Stimulated activated memory B cell treated with anti-CD40 and anti-IgM and Interleukin-4, amounts not matched to agents 10 μg/mL and 1 μg/mL and 100 μg/mL, for 72 hours (primary cell): ENCODE data around the gene SLC2A14.
"Not testable (repeated sequence)": the region's sequence is repeated elsewhere in the genome, so short reads cannot be mapped to it uniquely, and the experiment has no call there.

ENCODE experiments used
- ATAC-seq: fragments of 150-1000 bp; cut with Tn5 transposase; 2 replicates; pipeline ENCODE4 v1.10.0; 2021
- H3K27ac Mint-ChIP-seq: one replicate; pipeline ENCODE4 v1.8.0; 2022; ENCODE audit warnings: mild to moderate bottlenecking, mixed read lengths
- H3K27me3 Mint-ChIP-seq: one replicate; pipeline ENCODE4 v1.8.0; 2022; ENCODE audit warnings: mixed read lengths
- H3K36me3 Mint-ChIP-seq: one replicate; pipeline ENCODE4 v1.8.0; 2022; ENCODE audit warnings: mixed read lengths
- H3K4me1 Mint-ChIP-seq: one replicate; pipeline ENCODE4 v1.8.0; 2022; ENCODE audit warnings: mixed read lengths
- H3K4me3 Mint-ChIP-seq: one replicate; pipeline ENCODE4 v1.8.0; 2022; ENCODE audit warnings: mild to moderate bottlenecking, moderate library complexity, mixed read lengths
- H3K9me3 Mint-ChIP-seq: one replicate; pipeline ENCODE4 v1.8.0; 2022; ENCODE audit warnings: mixed read lengths

The SLC2A14 gene

DNA sequence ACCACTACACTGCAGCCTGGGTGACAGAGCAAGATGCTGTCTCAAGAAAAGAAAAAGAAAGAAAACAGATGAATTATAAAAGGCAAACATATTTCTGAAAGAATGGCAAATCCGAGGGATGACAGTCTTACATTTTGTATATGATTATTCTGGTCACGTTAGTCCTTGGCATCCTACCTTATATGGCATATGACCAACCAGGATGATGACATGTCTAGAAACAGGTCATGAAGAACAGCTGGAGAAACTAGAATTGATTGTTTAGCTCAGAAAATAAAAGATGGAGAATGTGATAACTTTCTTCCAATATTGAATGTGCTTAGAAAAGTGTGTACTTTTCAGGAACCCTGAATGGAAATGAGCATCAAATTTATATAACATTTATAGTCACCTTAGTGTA is 19.2 kb downstream of the SLC2A14 start:
- Mint-ChIP-seq H3K9me3 (no peaks in the 10 kb centered on the region), H3K27ac (no peak overlapping the region), H3K27me3 (peaks cover 56% of the 10 kb centered on the region), H3K36me3 (no peaks in the 10 kb centered on the region), H3K4me1 (no peaks in the 10 kb centered on the region), H3K4me3 (no peak overlapping the region)
- no peak for ATAC-seq

DNA sequence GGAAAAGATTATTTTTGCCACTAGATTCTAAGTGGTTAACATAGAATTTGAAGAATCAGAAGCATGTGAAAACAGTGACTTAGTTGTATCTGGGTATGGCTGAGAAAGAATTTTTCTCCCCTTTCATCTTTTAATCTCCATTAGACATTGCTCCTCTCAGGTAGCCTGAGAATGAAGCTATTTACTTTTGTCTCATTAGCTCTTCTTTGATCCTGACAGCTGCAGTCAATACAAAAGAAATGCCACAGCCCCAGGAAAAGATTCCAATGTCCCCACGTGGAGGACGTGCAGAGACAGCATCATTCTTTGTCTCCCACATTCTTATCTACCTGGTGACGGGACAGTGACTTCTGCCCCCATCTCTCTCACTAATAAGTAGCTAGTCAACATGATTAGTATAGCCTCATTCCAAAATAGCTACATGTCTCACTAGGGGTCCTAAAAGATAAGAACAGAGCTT is 21.1 kb downstream of the SLC2A14 start:
- H3K4me3 Mint-ChIP-seq, H3K27ac Mint-ChIP-seq, H3K9me3 Mint-ChIP-seq, H3K36me3 Mint-ChIP-seq, ATAC-seq, H3K4me1 Mint-ChIP-seq: not testable (repeated sequence)
- H3K27me3 Mint-ChIP-seq, result peaks cover 59% of the 10 kb centered on the region

DNA sequence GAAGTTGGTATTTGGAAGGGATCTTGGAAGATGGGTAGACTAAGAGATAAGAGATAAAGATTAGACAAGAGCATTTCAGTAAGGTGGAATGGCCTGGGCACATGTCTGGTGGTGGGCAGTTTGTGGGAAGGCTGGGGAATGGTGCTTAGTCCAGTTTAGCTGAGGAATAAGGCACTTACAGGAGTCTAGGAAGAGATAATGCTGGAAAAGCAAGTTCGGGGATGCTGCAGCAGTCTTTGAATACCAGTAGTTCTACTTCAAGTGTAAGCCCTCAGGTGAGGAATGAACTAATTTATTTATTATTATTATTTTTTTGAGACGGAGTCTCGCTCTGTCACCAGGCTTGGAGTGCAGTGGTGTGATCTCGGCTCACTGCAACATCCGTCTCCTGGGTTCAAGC is 22.6 kb downstream of the SLC2A14 start:
- ATAC-seq, H3K4me3 Mint-ChIP-seq, H3K27ac Mint-ChIP-seq, H3K4me1 Mint-ChIP-seq, H3K9me3 Mint-ChIP-seq, H3K36me3 Mint-ChIP-seq: not testable (repeated sequence)
- peaks cover 44% of the 10 kb centered on the region for H3K27me3 Mint-ChIP-seq

DNA sequence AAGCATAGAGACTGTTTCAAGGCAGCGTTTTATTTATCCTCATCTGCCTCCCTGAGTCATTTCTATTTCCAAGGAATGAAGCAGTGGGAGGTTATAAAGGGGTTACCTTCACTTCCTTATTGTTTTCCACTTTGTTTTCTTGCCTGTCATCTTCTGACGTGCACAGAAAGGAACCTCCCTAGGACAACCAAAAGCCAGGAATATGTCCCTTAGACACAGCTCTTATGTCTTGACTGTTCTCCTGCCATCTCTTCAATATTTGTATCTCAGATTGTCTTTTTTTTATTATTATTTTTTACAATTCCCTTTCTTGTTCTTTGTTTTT is 24.7 kb downstream of the SLC2A14 start:
- H3K9me3 Mint-ChIP-seq, H3K4me3 Mint-ChIP-seq, ATAC-seq, H3K36me3 Mint-ChIP-seq, H3K4me1 Mint-ChIP-seq: not testable (repeated sequence)
- Mint-ChIP-seq H3K27ac (peak overlapping the region; percentile 44), H3K27me3 (peaks cover 39% of the 10 kb centered on the region)

DNA sequence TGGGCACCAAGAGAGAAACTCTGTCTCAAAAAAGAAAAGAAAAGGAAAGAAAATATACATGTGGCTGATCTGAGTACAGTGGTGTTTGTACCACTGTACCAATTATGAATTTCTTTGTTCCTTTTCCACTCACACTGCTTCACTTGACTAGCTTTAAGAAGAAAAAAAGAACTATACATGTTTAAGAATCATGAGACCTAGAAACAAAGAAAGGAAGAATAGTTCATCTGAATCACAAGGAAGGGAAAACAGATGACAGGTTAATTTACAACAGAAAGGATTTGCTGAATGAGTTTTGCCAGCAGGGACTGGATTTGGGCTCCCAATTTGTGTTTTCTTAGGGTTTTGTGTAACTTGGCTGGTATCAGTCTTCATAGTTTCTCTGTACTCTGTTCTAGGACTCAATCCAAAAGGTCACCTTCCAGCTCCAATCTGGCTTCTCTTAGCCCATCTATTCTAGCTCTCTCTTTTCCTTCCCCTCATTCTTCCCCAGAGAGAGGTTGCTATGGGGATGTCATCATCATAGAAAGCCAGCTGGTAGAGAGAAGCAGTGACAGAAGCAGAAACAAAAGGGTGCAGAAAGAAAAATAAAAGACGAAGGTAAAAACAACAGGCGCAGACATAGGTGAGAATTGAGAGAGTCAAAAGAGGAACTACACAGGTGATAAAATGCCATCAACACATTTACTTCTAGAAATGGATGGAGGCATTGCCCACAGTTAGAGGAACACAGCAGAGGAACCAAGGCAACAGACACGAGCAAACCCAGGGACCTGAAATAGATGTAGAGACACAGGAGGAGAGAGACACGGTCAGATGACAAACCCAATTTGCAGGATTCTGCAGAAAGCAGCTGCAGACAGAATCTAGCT is 25.3 kb downstream of the SLC2A14 start:
- Mint-ChIP-seq H3K27ac (peak overlapping the region; percentile 44), H3K27me3 (peaks cover 39% of the 10 kb centered on the region)
- not testable (repeated sequence) for H3K36me3 Mint-ChIP-seq, H3K9me3 Mint-ChIP-seq, H3K4me1 Mint-ChIP-seq, H3K4me3 Mint-ChIP-seq
- ATAC-seq, result peak; percentile 97

DNA sequence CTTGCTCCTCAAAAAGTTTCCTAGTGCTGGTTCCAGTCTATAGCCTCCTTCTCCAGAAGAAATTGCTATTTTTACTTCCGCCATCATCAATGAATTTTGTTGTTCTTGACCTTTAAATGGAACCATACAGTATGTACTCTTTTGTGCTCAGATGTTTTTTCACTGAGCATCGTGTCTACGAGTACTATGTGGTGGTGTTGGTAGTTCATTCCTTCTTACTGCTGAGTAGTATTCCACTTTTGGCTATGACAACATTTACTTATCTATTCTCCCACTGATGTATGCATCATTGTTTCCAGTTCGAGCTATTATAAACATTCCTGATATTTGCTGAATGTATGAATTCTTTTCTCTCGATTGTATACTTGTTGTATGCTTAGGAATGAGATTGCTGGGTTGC is 28.6 kb downstream of the SLC2A14 start:
- peaks cover 23% of the 10 kb centered on the region for H3K27me3 Mint-ChIP-seq
- H3K36me3 Mint-ChIP-seq, result no peaks in the 10 kb centered on the region
- H3K9me3 Mint-ChIP-seq, result no peaks in the 10 kb centered on the region
- ATAC-seq, result no peak
- peaks cover 7% of the 10 kb centered on the region for H3K4me1 Mint-ChIP-seq
- H3K27ac Mint-ChIP-seq, result no peak overlapping the region
- no peak overlapping the region for H3K4me3 Mint-ChIP-seq

DNA sequence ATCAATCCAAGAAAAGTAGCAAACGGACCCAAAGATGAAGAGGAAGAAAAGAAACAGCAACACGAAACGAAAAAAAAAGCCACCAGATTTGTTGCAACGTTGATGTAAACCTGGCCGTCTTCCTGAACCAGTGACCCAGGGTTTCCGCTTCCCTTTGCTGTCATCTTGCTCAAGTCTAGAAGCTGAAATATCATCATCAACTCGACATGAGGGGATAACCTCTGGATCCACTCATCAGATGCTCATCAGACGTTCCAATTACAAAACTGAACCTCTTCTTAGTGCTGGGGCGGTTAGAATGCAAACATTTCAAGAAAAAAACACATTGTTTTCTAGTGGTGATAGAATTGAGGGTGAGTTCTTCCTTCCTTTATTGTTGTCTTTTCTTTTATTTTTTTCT is 29.1 kb downstream of the SLC2A14 start:
- peak; percentile 62 for ATAC-seq
- not testable (repeated sequence) for H3K4me1 Mint-ChIP-seq, H3K27ac Mint-ChIP-seq, H3K4me3 Mint-ChIP-seq, H3K36me3 Mint-ChIP-seq, H3K9me3 Mint-ChIP-seq
- H3K27me3 Mint-ChIP-seq, result peaks cover 20% of the 10 kb centered on the region

DNA sequence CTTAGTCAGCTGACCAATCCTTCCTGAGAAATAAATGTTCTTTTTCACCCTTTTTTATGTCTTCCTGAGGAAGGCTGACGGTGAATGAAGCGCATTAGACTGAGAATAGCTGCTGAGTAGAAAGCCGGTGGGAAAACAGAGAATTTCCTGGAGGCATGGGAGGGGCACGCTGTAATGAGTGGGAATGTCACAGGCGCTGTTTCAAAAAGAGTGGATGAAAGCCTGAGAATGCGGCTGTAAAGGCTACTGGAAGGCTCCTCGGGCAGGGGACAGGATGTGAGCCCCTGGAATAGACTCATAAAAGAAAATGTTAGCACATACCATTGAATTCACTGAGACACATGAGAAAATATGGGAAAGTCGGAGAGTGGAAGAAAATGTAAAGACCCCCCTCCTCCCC is 29.6 kb downstream of the SLC2A14 start:
- ATAC-seq, H3K4me1 Mint-ChIP-seq, H3K36me3 Mint-ChIP-seq, H3K9me3 Mint-ChIP-seq, H3K27ac Mint-ChIP-seq: not testable (repeated sequence)
- Mint-ChIP-seq H3K27me3 (peaks cover 15% of the 10 kb centered on the region), H3K4me3 (peak overlapping the region; percentile 6)

DNA sequence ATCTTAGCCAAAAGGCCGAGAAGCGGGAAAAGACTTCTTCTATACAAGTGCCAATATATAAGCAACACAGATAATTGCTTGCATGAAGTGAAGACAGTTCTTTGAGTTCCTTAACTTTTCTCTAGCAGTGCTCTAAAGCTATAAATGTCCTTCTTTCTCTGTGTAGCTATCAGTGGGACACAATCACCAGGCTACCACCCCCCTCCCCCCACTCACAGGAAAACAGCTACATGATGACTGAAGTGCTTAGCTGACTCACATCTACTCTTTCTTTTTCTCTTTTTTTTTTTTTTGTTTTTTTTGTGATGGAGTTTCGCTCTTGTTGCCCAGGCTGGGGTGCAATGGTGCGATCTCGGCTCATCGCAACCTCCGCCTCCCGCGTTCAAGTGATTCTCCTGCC is 30.3 kb downstream of the SLC2A14 start:
- H3K27me3 Mint-ChIP-seq, result peaks cover 12% of the 10 kb centered on the region

DNA sequence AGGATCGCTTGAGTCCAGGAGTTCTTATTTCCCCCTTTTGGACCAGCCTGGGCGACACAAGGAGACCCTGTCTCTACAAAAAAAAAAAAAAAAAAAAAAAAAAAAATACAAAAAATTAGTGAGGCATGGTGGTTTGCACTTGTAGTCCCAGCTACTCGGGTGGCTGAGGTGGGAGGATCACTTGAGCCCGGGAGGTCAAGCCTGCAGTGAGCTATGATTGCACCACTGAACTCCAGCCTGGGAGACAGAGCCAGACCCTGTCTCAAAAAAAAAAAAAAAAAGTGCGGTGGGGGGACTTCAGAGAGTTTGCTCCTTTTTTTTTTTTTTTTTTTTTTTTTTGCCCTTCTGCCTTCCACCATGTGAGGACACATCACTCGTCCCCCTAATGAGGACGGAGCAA is 32.9 kb downstream of the SLC2A14 start:
- H3K9me3 Mint-ChIP-seq, H3K4me1 Mint-ChIP-seq, H3K4me3 Mint-ChIP-seq, ATAC-seq, H3K36me3 Mint-ChIP-seq, H3K27ac Mint-ChIP-seq: not testable (repeated sequence)
- H3K27me3 Mint-ChIP-seq, result peaks cover 12% of the 10 kb centered on the region

More for the DNA sequence above, 30.3 kb downstream of the SLC2A14 start:
- not testable (repeated sequence) for H3K4me3 Mint-ChIP-seq, H3K9me3 Mint-ChIP-seq, ATAC-seq, H3K27ac Mint-ChIP-seq, H3K4me1 Mint-ChIP-seq, H3K36me3 Mint-ChIP-seq

DNA sequence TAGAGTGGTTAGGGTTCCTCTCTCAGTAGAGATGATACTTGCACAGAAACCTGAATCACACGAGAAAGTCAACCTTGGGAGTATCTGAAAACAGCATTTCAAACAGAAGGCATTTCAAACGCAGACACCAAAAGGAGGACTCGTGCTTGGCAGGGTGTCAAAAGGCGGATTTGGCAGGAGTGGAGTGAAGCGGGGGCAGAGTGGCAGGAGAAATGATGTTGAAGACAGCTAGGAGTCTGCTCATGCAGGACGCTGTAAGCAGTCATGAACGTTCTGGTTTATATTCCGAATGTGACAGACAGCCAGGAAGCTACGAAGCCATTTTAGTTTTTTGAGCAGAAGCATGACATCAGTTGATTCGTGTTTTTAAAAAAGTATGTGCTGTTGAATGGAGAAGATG is 33.5 kb downstream of the SLC2A14 start:
- not testable (repeated sequence) for H3K4me3 Mint-ChIP-seq, H3K36me3 Mint-ChIP-seq, H3K27ac Mint-ChIP-seq, H3K9me3 Mint-ChIP-seq, H3K4me1 Mint-ChIP-seq, ATAC-seq
- H3K27me3 Mint-ChIP-seq, result peaks cover 15% of the 10 kb centered on the region

DNA sequence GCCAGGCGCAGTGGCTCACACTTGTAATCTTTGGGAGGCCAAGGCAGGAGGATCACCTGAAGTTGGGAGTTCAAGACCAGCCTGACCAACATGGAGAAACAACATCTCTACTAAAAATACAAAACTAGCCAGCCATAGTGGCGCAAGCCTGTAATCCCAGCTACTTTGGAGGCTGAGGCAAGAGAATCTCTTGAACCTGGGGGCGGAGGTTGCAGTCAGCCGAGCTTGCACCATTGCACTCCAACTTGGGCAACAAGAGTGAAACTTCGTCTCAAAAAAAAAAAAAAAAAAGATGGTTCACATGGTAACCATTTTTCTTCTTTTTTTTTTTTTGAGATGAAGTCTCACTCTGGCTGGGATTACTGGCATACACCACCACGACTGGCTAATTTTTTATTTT is 35.3 kb downstream of the SLC2A14 start:
- no peaks in the 10 kb centered on the region for H3K9me3 Mint-ChIP-seq
- no peak overlapping the region for H3K4me3 Mint-ChIP-seq
- no peaks in the 10 kb centered on the region for H3K4me1 Mint-ChIP-seq
- H3K36me3 Mint-ChIP-seq, result no peaks in the 10 kb centered on the region
- no peak overlapping the region for H3K27ac Mint-ChIP-seq
- peaks cover 16% of the 10 kb centered on the region for H3K27me3 Mint-ChIP-seq
- no peak for ATAC-seq

DNA sequence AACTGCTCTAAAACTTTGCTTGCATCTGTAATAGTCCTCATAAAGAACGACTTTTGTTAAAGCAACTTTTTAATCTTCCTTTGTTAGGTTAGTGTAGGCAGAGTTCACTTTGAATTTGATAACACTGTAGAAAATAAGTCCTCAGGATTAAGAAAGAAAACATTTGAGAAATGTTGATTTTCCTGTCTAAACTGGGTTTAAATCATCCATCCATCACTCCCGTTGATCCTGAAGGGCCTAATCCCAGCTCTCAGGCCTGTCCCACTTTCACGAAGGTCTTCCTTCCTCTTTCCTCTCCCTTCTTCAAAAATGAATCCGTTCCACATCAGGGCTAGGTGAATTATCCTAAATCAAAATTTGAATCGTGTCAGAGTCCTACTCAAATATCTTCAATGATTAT is 36.9 kb downstream of the SLC2A14 start:
- Mint-ChIP-seq H3K4me3 (no peak overlapping the region), H3K9me3 (no peaks in the 10 kb centered on the region), H3K4me1 (no peaks in the 10 kb centered on the region), H3K36me3 (no peaks in the 10 kb centered on the region), H3K27ac (no peak overlapping the region), H3K27me3 (peaks cover 11% of the 10 kb centered on the region)
- ATAC-seq, result no peak

DNA sequence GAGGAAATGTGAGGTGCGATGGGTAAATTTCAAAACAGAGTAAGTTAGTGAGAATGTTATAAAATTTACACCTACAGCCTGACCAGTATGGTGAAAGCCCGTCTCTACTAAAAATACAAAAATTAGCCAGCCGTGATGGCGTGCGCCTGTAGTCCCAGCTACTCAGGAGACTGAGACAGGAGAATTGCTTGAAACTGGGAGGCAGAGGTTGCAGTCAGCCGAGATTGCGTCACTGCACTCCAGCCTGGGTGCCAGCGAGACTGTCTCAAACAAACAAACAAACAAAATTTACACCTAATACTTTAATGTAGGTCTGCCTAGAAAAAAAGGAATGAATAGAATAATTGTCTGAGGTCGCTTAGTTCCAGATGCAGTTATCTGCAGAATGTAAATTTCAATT is 37.6 kb downstream of the SLC2A14 start:
- no peaks in the 10 kb centered on the region for H3K9me3 Mint-ChIP-seq
- no peak for ATAC-seq
- no peak overlapping the region for H3K27ac Mint-ChIP-seq
- no peaks in the 10 kb centered on the region for H3K4me1 Mint-ChIP-seq
- no peak overlapping the region for H3K4me3 Mint-ChIP-seq
- no peaks in the 10 kb centered on the region for H3K36me3 Mint-ChIP-seq
- peaks cover 11% of the 10 kb centered on the region for H3K27me3 Mint-ChIP-seq

DNA sequence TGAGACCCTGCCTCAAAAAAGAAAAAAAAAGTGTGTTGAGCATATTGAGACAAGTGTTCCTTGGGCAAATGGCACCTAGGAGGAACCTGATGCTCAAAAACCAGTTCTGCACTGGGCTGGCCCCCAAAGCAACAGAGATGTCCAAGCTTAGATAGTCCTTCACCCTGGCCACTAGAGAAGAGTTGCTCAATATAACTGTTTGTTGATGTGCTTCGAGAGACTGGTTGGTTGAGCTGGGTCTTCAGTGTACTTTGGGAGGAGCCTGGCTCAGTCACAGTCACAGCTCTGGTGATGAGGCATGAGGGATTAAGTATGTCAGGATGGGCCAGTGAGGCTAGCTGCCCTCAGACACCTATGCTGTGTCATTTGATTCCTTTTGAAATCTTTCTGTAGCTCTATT is 38.0 kb downstream of the SLC2A14 start:
- peaks cover 11% of the 10 kb centered on the region for H3K27me3 Mint-ChIP-seq
- no peaks in the 10 kb centered on the region for H3K4me1 Mint-ChIP-seq
- no peak for ATAC-seq
- H3K4me3 Mint-ChIP-seq, result no peak overlapping the region
- H3K27ac Mint-ChIP-seq, result no peak overlapping the region
- no peaks in the 10 kb centered on the region for H3K36me3 Mint-ChIP-seq
- no peaks in the 10 kb centered on the region for H3K9me3 Mint-ChIP-seq

DNA sequence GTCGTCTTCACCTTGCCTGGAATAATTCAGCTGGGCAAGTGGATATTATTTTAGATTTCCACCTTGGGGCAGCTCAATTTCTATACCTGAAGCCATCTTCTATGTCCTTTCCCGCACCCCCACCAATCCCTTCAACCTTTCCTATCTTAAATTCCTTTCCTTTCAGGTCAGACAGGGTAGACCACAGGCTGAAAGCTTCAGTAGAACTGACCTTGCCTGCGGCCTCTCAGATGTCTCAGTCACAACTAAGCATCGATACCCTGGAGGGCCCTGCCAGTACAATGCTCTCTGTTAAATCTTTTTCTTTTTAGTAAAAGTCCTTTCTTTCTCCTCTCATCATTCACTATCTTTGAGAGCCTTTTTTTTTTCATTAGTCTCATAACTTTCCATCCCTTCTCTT is 38.9 kb downstream of the SLC2A14 start:
- peaks cover 11% of the 10 kb centered on the region for H3K27me3 Mint-ChIP-seq
- no peaks in the 10 kb centered on the region for H3K9me3 Mint-ChIP-seq
- no peak for ATAC-seq
- no peaks in the 10 kb centered on the region for H3K36me3 Mint-ChIP-seq
- no peak overlapping the region for H3K4me3 Mint-ChIP-seq
- no peak overlapping the region for H3K27ac Mint-ChIP-seq
- no peaks in the 10 kb centered on the region for H3K4me1 Mint-ChIP-seq
